ENCODE data around the gene RABL6. TPM values are rescaled to one million over a fixed set of nuclear protein-coding genes. Genes with fewer than 3 reads are reported as not detected.

Gene RABL6
- total RNA-seq, 4 donors from 2014 or later, result 54.2 to 70.7 (median 61.0) TPM

GRCh38 chr9:136860529-136860928 is 52.8 kb downstream of the RABL6 start:
- WGBS, result 86% methylated on average over 2 of the region's 9 CpGs
- no peak overlapping the region for H3K4me3 ChIP-seq
- DNase-seq (ENCODE audit: low spot score in 2 of 2), result no peak
- peaks cover 33% of the 10 kb centered on the region for H3K36me3 ChIP-seq
- no peak overlapping the region for H3K27ac ChIP-seq
- no peaks in the 10 kb centered on the region for H3K9me3 ChIP-seq
- no peak for TF ChIP-seq POLR2AphosphoS5 (IDR thresholded peaks at IDR 0.05)
- TF ChIP-seq POLR2A (IDR thresholded peaks at IDR 0.05), result no peak
- peaks cover 41% of the 10 kb centered on the region for H3K4me1 ChIP-seq
- H3K27me3 ChIP-seq, result no peaks in the 10 kb centered on the region

GRCh38 chr9:136860933-136861873 is 53.5 kb downstream of the RABL6 start:
- peak; percentile 56 to 77 for DNase-seq (ENCODE audit: low spot score in 2 of 2)
- Histone ChIP-seq H3K9me3 (no peaks in the 10 kb centered on the region), H3K27ac (no peak overlapping the region), H3K36me3 (peaks cover 33% of the 10 kb centered on the region), H3K27me3 (no peaks in the 10 kb centered on the region), H3K4me3 (no peak overlapping the region), H3K4me1 (peaks cover 43% of the 10 kb centered on the region)
- TF ChIP-seq, protein P1, sequence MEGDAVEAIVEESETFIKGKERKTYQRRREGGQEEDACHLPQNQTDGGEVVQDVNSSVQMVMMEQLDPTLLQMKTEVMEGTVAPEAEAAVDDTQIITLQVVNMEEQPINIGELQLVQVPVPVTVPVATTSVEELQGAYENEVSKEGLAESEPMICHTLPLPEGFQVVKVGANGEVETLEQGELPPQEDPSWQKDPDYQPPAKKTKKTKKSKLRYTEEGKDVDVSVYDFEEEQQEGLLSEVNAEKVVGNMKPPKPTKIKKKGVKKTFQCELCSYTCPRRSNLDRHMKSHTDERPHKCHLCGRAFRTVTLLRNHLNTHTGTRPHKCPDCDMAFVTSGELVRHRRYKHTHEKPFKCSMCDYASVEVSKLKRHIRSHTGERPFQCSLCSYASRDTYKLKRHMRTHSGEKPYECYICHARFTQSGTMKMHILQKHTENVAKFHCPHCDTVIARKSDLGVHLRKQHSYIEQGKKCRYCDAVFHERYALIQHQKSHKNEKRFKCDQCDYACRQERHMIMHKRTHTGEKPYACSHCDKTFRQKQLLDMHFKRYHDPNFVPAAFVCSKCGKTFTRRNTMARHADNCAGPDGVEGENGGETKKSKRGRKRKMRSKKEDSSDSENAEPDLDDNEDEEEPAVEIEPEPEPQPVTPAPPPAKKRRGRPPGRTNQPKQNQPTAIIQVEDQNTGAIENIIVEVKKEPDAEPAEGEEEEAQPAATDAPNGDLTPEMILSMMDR (IDR thresholded peaks at IDR 0.05), result no peak
- TF ChIP-seq POLR2A (IDR thresholded peaks at IDR 0.05) (no peak), EP300 (IDR thresholded peaks at IDR 0.05) (no peak), POLR2AphosphoS5 (IDR thresholded peaks at IDR 0.05) (no peak)
- WGBS, result 95% methylated on average over 4 of the region's 22 CpGs

GRCh38 chr9:136861874-136862457 is 54.2 kb downstream of the RABL6 start:
- no peaks in the 10 kb centered on the region for H3K9me3 ChIP-seq
- no peak overlapping the region for H3K4me3 ChIP-seq
- no peak for DNase-seq (ENCODE audit: low spot score in 2 of 2)
- H3K4me1 ChIP-seq, result peaks cover 46% of the 10 kb centered on the region
- TF ChIP-seq POLR2AphosphoS5 (IDR thresholded peaks at IDR 0.05) (no peak), EP300 (IDR thresholded peaks at IDR 0.05) (no peak), POLR2A (IDR thresholded peaks at IDR 0.05) (no peak)
- TF ChIP-seq, protein P1 (IDR thresholded peaks at IDR 0.05), result no peak
- no peak overlapping the region for H3K27ac ChIP-seq
- peaks cover 33% of the 10 kb centered on the region for H3K36me3 ChIP-seq
- WGBS, result 88% methylated on average over 26 of the region's 26 CpGs
- H3K27me3 ChIP-seq, result no peaks in the 10 kb centered on the region

DNA sequence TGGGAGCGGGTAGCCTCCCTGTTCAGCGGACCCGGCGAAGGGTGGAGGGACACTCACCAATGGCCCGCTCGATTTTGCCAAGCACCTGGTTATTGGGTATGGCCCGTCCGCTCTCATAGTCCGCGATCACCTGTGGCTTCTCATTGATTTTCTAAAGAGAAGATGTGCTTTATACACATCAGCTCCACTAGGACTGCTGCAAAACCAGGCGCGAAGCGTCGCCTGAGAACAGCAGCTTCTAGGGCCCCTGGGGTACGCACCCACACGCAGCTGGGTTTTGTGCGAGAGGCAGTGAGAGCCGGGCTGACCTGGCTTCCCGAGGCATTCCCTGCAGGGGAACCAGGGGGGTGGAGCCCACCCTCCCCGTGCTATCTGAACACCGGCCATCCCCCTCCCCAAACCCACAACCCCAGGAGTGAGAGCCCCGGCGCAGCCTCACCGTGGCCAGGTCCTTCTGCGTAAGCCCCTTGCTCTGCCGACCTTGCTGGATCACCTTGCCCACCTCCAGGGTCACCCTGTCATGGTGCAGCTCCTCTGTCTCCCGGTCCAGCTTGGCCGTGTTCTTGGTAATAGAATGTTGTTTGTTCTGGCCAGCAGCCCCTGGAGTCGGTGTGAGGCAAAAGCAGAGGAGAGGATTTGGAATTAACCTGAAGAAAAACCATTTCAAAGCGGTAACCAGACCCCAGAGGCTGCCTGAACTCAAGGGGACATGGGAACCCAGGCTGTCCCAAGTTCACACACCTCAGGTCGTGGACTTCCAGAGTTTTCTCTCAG is 55.3 kb downstream of the RABL6 start:
- no peak overlapping the region for H3K27ac ChIP-seq
- H3K27me3 ChIP-seq, result no peaks in the 10 kb centered on the region
- H3K4me3 ChIP-seq, result no peak overlapping the region
- H3K9me3 ChIP-seq, result no peaks in the 10 kb centered on the region
- H3K36me3 ChIP-seq, result peaks cover 33% of the 10 kb centered on the region
- 94% methylated on average over 29 of the region's 31 CpGs for WGBS
- DNase-seq (ENCODE audit: low spot score in 2 of 2), result peak in 1 of 2 donors; percentile 60
- TF ChIP-seq EP300 (IDR thresholded peaks at IDR 0.05) (no peak), POLR2A (IDR thresholded peaks at IDR 0.05) (no peak), POLR2AphosphoS5 (IDR thresholded peaks at IDR 0.05) (no peak)
- TF ChIP-seq, protein P1 (IDR thresholded peaks at IDR 0.05), result no peak
- peaks cover 47% of the 10 kb centered on the region for H3K4me1 ChIP-seq

DNA sequence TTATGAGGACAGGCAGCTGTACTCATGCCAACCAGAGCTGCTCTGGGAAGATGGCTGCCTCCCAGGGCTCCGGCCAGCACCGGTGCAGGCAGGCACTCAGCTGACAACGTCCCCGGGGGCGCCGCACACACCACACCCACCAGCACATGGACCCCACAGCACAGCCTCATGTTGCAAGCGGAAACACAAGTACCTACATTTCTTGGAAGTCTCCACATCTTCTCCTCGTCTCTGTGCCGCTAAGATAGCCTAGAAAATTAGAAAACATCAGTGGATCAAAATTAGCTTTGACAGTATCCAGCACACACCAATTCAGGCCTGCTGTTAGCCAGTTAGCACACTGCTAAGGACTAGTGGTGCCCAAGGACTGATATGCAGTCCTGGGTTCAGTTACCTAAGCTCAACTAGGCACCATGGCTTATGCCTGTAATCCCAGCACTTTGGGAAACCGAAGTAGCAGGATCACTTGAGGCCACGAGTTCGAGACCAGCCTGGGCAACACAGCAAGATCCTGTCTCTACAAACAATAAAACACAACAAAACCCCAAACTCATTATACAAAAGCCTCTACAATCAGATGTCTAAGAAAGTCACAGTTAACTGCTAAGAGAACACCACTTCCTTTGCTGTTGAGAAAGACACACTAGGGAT is 56.0 kb downstream of the RABL6 start:
- no peak overlapping the region for H3K27ac ChIP-seq
- peaks cover 33% of the 10 kb centered on the region for H3K36me3 ChIP-seq
- H3K4me3 ChIP-seq, result no peak overlapping the region
- 86% methylated on average over 10 of the region's 12 CpGs for WGBS
- TF ChIP-seq, protein P1 (IDR thresholded peaks at IDR 0.05), result no peak
- no peak for TF ChIP-seq POLR2A (IDR thresholded peaks at IDR 0.05)
- TF ChIP-seq POLR2AphosphoS5 (IDR thresholded peaks at IDR 0.05), result no peak
- no peak for TF ChIP-seq EP300 (IDR thresholded peaks at IDR 0.05)
- H3K27me3 ChIP-seq, result no peaks in the 10 kb centered on the region
- H3K4me1 ChIP-seq, result peaks cover 40% of the 10 kb centered on the region
- DNase-seq (ENCODE audit: low spot score in 2 of 2), result no peak
- H3K9me3 ChIP-seq, result no peaks in the 10 kb centered on the region

Data from suprapubic skin (tissue), 4 donors.